HepG2 (cell line): ENCODE data around the gene PLD1. TPM values are rescaled to one million over a fixed set of nuclear protein-coding genes. Genes with fewer than 3 reads are reported as not detected.
A peak's percentile ranks its signal among the peaks of the same experiment; 100 is the strongest.

Experiments
- DMAP1 ChIP-seq: IDR thresholded peaks from 2 replicates; pipeline ENCODE4 v1.6.1; 2016
- DNMT3B ChIP-seq: conservative IDR thresholded peaks from 2 replicates; pipeline ENCODE4 v1.6.1; 2016; ENCODE audit warnings: missing biosample characterization, control low read depth
- GATAD2A ChIP-seq: IDR thresholded peaks from 2 replicates; pipeline ENCODE4 v1.6.1; 2016
- GTF2F1 ChIP-seq: fragments of 150-350 bp; IDR thresholded peaks from 2 replicates; pipeline ENCODE4 v1.6.1; 2014; ENCODE audit warnings: low read length
- HMGA1 ChIP-seq: sonication (generic); formaldehyde crosslinking; conservative IDR thresholded peaks from 2 replicates; pipeline ENCODE4 v1.4.0; 2020; ENCODE audit warnings: missing genetic modification reagents
- KAT8 ChIP-seq: IDR thresholded peaks from 2 replicates; pipeline ENCODE4 v1.6.1; 2016; ENCODE audit warnings: missing genetic modification reagents, missing compliant biosample characterization
- KDM3A ChIP-seq: IDR thresholded peaks from 2 replicates; pipeline ENCODE4 v1.6.1; 2018; ENCODE audit warnings: low read depth, missing compliant biosample characterization
- KLF6 ChIP-seq: IDR thresholded peaks from 2 replicates; pipeline ENCODE4 v1.8.0; 2016; ENCODE audit warnings: missing biosample characterization, missing genetic modification reagents
- ONECUT2 ChIP-seq: sonication (generic); formaldehyde crosslinking; IDR thresholded peaks from 2 replicates; pipeline ENCODE4 v1.4.0; 2020; ENCODE audit warnings: missing genetic modification reagents
- PHF5A ChIP-seq: IDR thresholded peaks from one replicate; pipeline ENCODE4 v1.6.1; 2018; ENCODE audit warnings: low read depth, missing genetic modification reagents; ENCODE audit not compliant: unreplicated experiment
- SMAD1 ChIP-seq: sonication (generic); formaldehyde crosslinking; IDR thresholded peaks from 2 replicates; pipeline ENCODE4 v1.4.0; 2020; ENCODE audit warnings: missing genetic modification reagents, low read depth, mild to moderate bottlenecking, borderline replicate concordance
- SP1 ChIP-seq, 2 experiments: fragments of 450-650 bp in 1 of 2; sonication (generic) in 1 of 2; formaldehyde crosslinking in 1 of 2; IDR thresholded peaks; 2 replicates each; pipeline versions ENCODE4 v1.4.0 to v1.6.1; 2016 to 2020; ENCODE audit warnings: missing genetic modification reagents in 1 of 2
- TFAP4 ChIP-seq: sonication (generic); IDR thresholded peaks from 2 replicates; pipeline ENCODE4 v1.6.1; 2016; ENCODE audit warnings: low read depth, borderline replicate concordance
- TFE3 ChIP-seq: IDR thresholded peaks from 2 replicates; pipeline ENCODE4 v1.6.1; 2016
- ZBTB43 ChIP-seq: sonication (generic); formaldehyde crosslinking; conservative IDR thresholded peaks from 2 replicates; pipeline ENCODE4 v1.4.0; 2020; ENCODE audit warnings: missing genetic modification reagents
- ZFP91 ChIP-seq: sonication (generic); formaldehyde crosslinking; IDR thresholded peaks from 2 replicates; pipeline ENCODE4 v1.9.0; 2022; ENCODE audit warnings: missing genetic modification reagents, mild to moderate bottlenecking, borderline replicate concordance
- ZNF232 ChIP-seq: sonication (generic); formaldehyde crosslinking; IDR thresholded peaks from 2 replicates; pipeline ENCODE4 v1.4.0; 2020; ENCODE audit warnings: missing genetic modification reagents, borderline replicate concordance
- ZNF235 ChIP-seq: sonication (generic); formaldehyde crosslinking; IDR thresholded peaks from 2 replicates; pipeline ENCODE4 v1.8.1; 2023; ENCODE audit warnings: mild to moderate bottlenecking, missing genetic modification reagents, borderline replicate concordance
- ZNF333 ChIP-seq: sonication (generic); formaldehyde crosslinking; IDR thresholded peaks from 2 replicates; pipeline ENCODE4 v1.4.0; 2020; ENCODE audit warnings: mild to moderate bottlenecking, missing genetic modification reagents, borderline replicate concordance
- ZNF563 ChIP-seq: sonication (generic); formaldehyde crosslinking; IDR thresholded peaks from 2 replicates; pipeline ENCODE4 v1.8.0; 2022; ENCODE audit warnings: mild to moderate bottlenecking, moderate library complexity, missing genetic modification reagents
- ZNF737 ChIP-seq: sonication (generic); formaldehyde crosslinking; IDR thresholded peaks from 2 replicates; pipeline ENCODE4 v1.5.0; 2020; ENCODE audit warnings: missing genetic modification reagents, mild to moderate bottlenecking, borderline replicate concordance
- ZNF788 ChIP-seq: sonication (generic); formaldehyde crosslinking; IDR thresholded peaks from 2 replicates; pipeline ENCODE4 v1.5.0; 2020; ENCODE audit warnings: mild to moderate bottlenecking, missing genetic modification reagents, borderline replicate concordance
- polyA plus RNA-seq, 8 experiments: library from polyadenylated mRNA; depleted of rRNA in 3 of 8; stranded (reverse) in 7 of 8; unstranded in 1 of 8; fragments of >200 nt; fragmentation: Illumina TruSeq in 4 of 8; extraction: Trizol in 4 of 8; gene quantifications; 2 replicates each; pipeline versions ENCODE4 v1.2.1 to v1.2.3, GENCODE V29; 2011 to 2016; ENCODE audit warnings: low read depth in 4 of 8, missing spikeins in 1 of 8, mixed read lengths in 1 of 8; ENCODE audit not compliant: insufficient read depth in 1 of 8
- total RNA-seq, 5 experiments: library from RNA; depleted of rRNA; stranded (reverse); fragments of >200 nt; fragmentation: Illumina TruSeq; extraction: Trizol; gene quantifications; 2 replicates each; pipeline ENCODE4 v1.2.3, GENCODE V29; 2016; ENCODE audit warnings: low read depth in 1 of 5
- TF ChIP-seq, protein P1 (sequence below): sonication (generic); formaldehyde crosslinking; IDR thresholded peaks from 2 replicates; pipeline ENCODE4 v1.5.0; 2020; ENCODE audit warnings: mild to moderate bottlenecking, missing genetic modification reagents

PLD1 gene
- total and polyA plus RNA-seq, 2 of the 13 experiments (the other 11 are each of a cell fraction or from before 2014, with no cell fraction given), result 27.1 to 59.4 TPM

- no peak for TF ChIP-seq KAT8 (CRISPR knock-in tag)
- no peak for TF ChIP-seq GTF2F1
- 0 out of 2 replicates have a peak, but pooled peaks have one; percentile 33 for TF ChIP-seq ZNF232
- peak; percentile 55; the same call in 1 of the 2 replicates for TF ChIP-seq KLF6 (CRISPR knock-in tag)
- TF ChIP-seq ONECUT2 (CRISPR knock-in tag), result no peak
- TF ChIP-seq ZNF333 (CRISPR knock-in tag), result no peak
- TF ChIP-seq PHF5A (CRISPR knock-in tag), result no peak
- no peak for TF ChIP-seq ZFP91
- TF ChIP-seq DNMT3B (CRISPR knock-in tag), result no peak
- no peak for TF ChIP-seq HMGA1 (CRISPR knock-in tag)
- no peak; the same call in 1 of the 2 replicates for TF ChIP-seq SMAD1
- peak; percentile 40; the same call in 1 of the 2 replicates for TF ChIP-seq GATAD2A (CRISPR knock-in tag)
- no peak for TF ChIP-seq TFAP4
- TF ChIP-seq KDM3A (CRISPR knock-in tag), result no peak
- TF ChIP-seq ZNF563 (CRISPR knock-in tag), result no peak
- no peak for TF ChIP-seq ZBTB43 (CRISPR knock-in tag)
- TF ChIP-seq, protein P1, sequence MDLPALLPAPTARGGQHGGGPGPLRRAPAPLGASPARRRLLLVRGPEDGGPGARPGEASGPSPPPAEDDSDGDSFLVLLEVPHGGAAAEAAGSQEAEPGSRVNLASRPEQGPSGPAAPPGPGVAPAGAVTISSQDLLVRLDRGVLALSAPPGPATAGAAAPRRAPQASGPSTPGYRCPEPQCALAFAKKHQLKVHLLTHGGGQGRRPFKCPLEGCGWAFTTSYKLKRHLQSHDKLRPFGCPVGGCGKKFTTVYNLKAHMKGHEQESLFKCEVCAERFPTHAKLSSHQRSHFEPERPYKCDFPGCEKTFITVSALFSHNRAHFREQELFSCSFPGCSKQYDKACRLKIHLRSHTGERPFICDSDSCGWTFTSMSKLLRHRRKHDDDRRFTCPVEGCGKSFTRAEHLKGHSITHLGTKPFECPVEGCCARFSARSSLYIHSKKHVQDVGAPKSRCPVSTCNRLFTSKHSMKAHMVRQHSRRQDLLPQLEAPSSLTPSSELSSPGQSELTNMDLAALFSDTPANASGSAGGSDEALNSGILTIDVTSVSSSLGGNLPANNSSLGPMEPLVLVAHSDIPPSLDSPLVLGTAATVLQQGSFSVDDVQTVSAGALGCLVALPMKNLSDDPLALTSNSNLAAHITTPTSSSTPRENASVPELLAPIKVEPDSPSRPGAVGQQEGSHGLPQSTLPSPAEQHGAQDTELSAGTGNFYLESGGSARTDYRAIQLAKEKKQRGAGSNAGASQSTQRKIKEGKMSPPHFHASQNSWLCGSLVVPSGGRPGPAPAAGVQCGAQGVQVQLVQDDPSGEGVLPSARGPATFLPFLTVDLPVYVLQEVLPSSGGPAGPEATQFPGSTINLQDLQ (CRISPR knock-in tag), result no peak
- TF ChIP-seq DMAP1 (CRISPR knock-in tag), result peak; percentile 11; the same call in 1 of the 2 replicates
- TF ChIP-seq ZNF737 (CRISPR knock-in tag), result no peak
- TF ChIP-seq SP1 (IDR thresholded peaks at IDR 0.05), result no peak
- no peak for TF ChIP-seq SP1 (CRISPR knock-in tag; IDR thresholded peaks at IDR 0.05)
- TF ChIP-seq TFE3 (CRISPR knock-in tag), result no peak
- TF ChIP-seq ZNF235 (CRISPR knock-in tag), result no peak
- no peak for TF ChIP-seq ZNF788 (CRISPR knock-in tag)
These were observed 479 bp upstream of the PLD1 start (continued) for GRCh38 chr3:171810629-171811294.
